ENCODE measurements around the gene MRPL28.
"Not testable (repeated sequence)": the region's sequence is repeated elsewhere in the genome, so short reads cannot be mapped to it uniquely, and the experiment has no call there.

The MRPL28 gene

GRCh38 chr16:389352-389751 is 19.0 kb upstream of the MRPL28 start:
- no peak for DNase-seq

GRCh38 chr16:387761-388666 is 17.7 kb upstream of the MRPL28 start:
- DNase-seq: peak; percentile 5

- DNase-seq: no peak
Measured at GRCh38 chr16:386641-387156, 16.4 kb upstream of the MRPL28 start.

GRCh38 chr16:383326-384051 is 13.2 kb upstream of the MRPL28 start:
- DNase-seq: no peak

GRCh38 chr16:381789-382717 is 11.7 kb upstream of the MRPL28 start, which contains the start of gene PGAP6:
TSS of gene PGAP6 (minus strand) at chr16:381978. CDS start at chr16:381821, 157 bp downstream.
- DNase-seq: peak; percentile 9

GRCh38 chr16:381012-381788 is 10.9 kb upstream of the MRPL28 start:
- DNase-seq: no peak

GRCh38 chr16:380762-381011 is 10.3 kb upstream of the MRPL28 start:
- DNase-seq: no peak

- no peak for DNase-seq
Measured at GRCh38 chr16:379961-380761, 9.8 kb upstream of the MRPL28 start.

GRCh38 chr16:379183-379960 is 9.0 kb upstream of the MRPL28 start:
- no peak for DNase-seq

- DNase-seq: no peak
Measured at GRCh38 chr16:378821-379182, 8.5 kb upstream of the MRPL28 start.

- DNase-seq: not testable (repeated sequence)
Measured at GRCh38 chr16:378113-378820, 7.9 kb upstream of the MRPL28 start.

GRCh38 chr16:377419-377951 is 7.1 kb upstream of the MRPL28 start:
- no peak for DNase-seq

GRCh38 chr16:376817-377418 is 6.6 kb upstream of the MRPL28 start:
- no peak for DNase-seq

- DNase-seq: no peak
Measured at GRCh38 chr16:375927-376816, 5.8 kb upstream of the MRPL28 start.

GRCh38 chr16:375212-375611 is 4.9 kb upstream of the MRPL28 start:
- no peak for DNase-seq

GRCh38 chr16:374616-374926 is 4.2 kb upstream of the MRPL28 start:
- no peak for DNase-seq

- no peak for DNase-seq
Measured at GRCh38 chr16:373848-374615, 3.7 kb upstream of the MRPL28 start.

All from kidney glomerular epithelial cell (primary cell).